Mucosa of stomach (tissue), 1 donor: ENCODE measurements around the gene NBEAL2.
"Not testable (repeated sequence)": the region's sequence is repeated elsewhere in the genome, so short reads cannot be mapped to it uniquely, and the experiment has no call there.

Experiments
- H3K27me3 ChIP-seq: one replicate; pipeline ENCODE4 v1.7.0; 2013; ENCODE audit warnings: mild to moderate bottlenecking, low read length; ENCODE audit not compliant: control insufficient read depth, insufficient read depth
- H3K36me3 ChIP-seq: one replicate; pipeline ENCODE4 v1.7.0; 2013; ENCODE audit warnings: low read length; ENCODE audit not compliant: control insufficient read depth, insufficient read depth
- H3K4me1 ChIP-seq: one replicate; pipeline ENCODE4 v1.7.0; 2013; ENCODE audit warnings: mild to moderate bottlenecking, low read length; ENCODE audit not compliant: control insufficient read depth, insufficient read depth
- H3K4me3 ChIP-seq: one replicate; pipeline ENCODE4 v1.7.0; 2013; ENCODE audit warnings: low read length
- H3K9ac ChIP-seq: one replicate; pipeline ENCODE4 v1.7.0; 2013; ENCODE audit warnings: mild to moderate bottlenecking, low read length, moderate library complexity
- H3K9me3 ChIP-seq: one replicate; pipeline ENCODE4 v1.7.0; 2013; ENCODE audit warnings: mild to moderate bottlenecking, low read length, moderate library complexity; ENCODE audit not compliant: control insufficient read depth
- donor health status: Pancreatic carcinoma.

The NBEAL2 gene

GRCh38 chr3:47017504-47018268, 38.2 kb downstream of the NBEAL2 start:
- Histone ChIP-seq H3K27me3 (no peaks in the 10 kb centered on the region), H3K4me1 (peaks cover 14% of the 10 kb centered on the region), H3K9ac (no peak overlapping the region), H3K36me3 (peaks cover 16% of the 10 kb centered on the region), H3K4me3 (no peak overlapping the region), H3K9me3 (no peaks in the 10 kb centered on the region)

GRCh38 chr3:47018269-47018611, 38.8 kb downstream of the NBEAL2 start:
- Histone ChIP-seq H3K9me3 (no peaks in the 10 kb centered on the region), H3K9ac (no peak overlapping the region), H3K27me3 (no peaks in the 10 kb centered on the region), H3K4me3 (no peak overlapping the region), H3K36me3 (peaks cover 16% of the 10 kb centered on the region), H3K4me1 (peaks cover 15% of the 10 kb centered on the region)

- Histone ChIP-seq H3K4me3 (no peak overlapping the region), H3K9me3 (no peaks in the 10 kb centered on the region), H3K27me3 (no peaks in the 10 kb centered on the region), H3K4me1 (peaks cover 13% of the 10 kb centered on the region), H3K9ac (no peak overlapping the region), H3K36me3 (peaks cover 16% of the 10 kb centered on the region)
These were observed 39.7 kb downstream of the NBEAL2 start for GRCh38 chr3:47019201-47019600.

- peaks cover 16% of the 10 kb centered on the region for H3K36me3 ChIP-seq
- no peaks in the 10 kb centered on the region for H3K9me3 ChIP-seq
- no peaks in the 10 kb centered on the region for H3K27me3 ChIP-seq
- peaks cover 13% of the 10 kb centered on the region for H3K4me1 ChIP-seq
- no peak overlapping the region for H3K9ac ChIP-seq
- H3K4me3 ChIP-seq = no peak overlapping the region
These were observed 40.8 kb downstream of the NBEAL2 start for GRCh38 chr3:47020311-47020710.

GRCh38 chr3:47022641-47023071, 43.2 kb downstream of the NBEAL2 start:
- Histone ChIP-seq H3K4me3 (no peak overlapping the region), H3K4me1 (peaks cover 13% of the 10 kb centered on the region), H3K27me3 (no peaks in the 10 kb centered on the region), H3K36me3 (peaks cover 8% of the 10 kb centered on the region), H3K9me3 (no peaks in the 10 kb centered on the region), H3K9ac (no peak overlapping the region)

- Histone ChIP-seq H3K4me1 (peaks cover 13% of the 10 kb centered on the region), H3K9ac (no peak overlapping the region), H3K9me3 (no peaks in the 10 kb centered on the region), H3K36me3 (no peaks in the 10 kb centered on the region), H3K4me3 (no peak overlapping the region), H3K27me3 (no peaks in the 10 kb centered on the region)
These were observed 45.5 kb downstream of the NBEAL2 start for GRCh38 chr3:47024932-47025331.

- H3K36me3 ChIP-seq, H3K27me3 ChIP-seq, H3K4me3 ChIP-seq, H3K9me3 ChIP-seq, H3K9ac ChIP-seq: not testable (repeated sequence)
- peaks cover 13% of the 10 kb centered on the region for H3K4me1 ChIP-seq
These were observed 47.0 kb downstream of the NBEAL2 start for GRCh38 chr3:47026432-47026831.

- Histone ChIP-seq H3K27me3 (no peaks in the 10 kb centered on the region), H3K4me3 (no peak overlapping the region), H3K36me3 (no peaks in the 10 kb centered on the region), H3K4me1 (peaks cover 1% of the 10 kb centered on the region), H3K9ac (no peak overlapping the region), H3K9me3 (no peaks in the 10 kb centered on the region)
These were observed 48.7 kb downstream of the NBEAL2 start for GRCh38 chr3:47028146-47028545.

- Histone ChIP-seq H3K9me3 (no peaks in the 10 kb centered on the region), H3K36me3 (no peaks in the 10 kb centered on the region), H3K4me3 (no peak overlapping the region), H3K4me1 (no peaks in the 10 kb centered on the region), H3K27me3 (no peaks in the 10 kb centered on the region), H3K9ac (no peak overlapping the region)
These were observed 49.2 kb downstream of the NBEAL2 start for GRCh38 chr3:47028667-47029066.

- H3K36me3 ChIP-seq, H3K4me3 ChIP-seq, H3K9me3 ChIP-seq, H3K27me3 ChIP-seq, H3K9ac ChIP-seq, H3K4me1 ChIP-seq: not testable (repeated sequence)
These were observed 51.6 kb downstream of the NBEAL2 start for GRCh38 chr3:47031041-47031440.

- Histone ChIP-seq H3K4me1 (peaks cover 13% of the 10 kb centered on the region), H3K27me3 (no peaks in the 10 kb centered on the region), H3K36me3 (no peaks in the 10 kb centered on the region), H3K4me3 (no peak overlapping the region), H3K9ac (no peak overlapping the region), H3K9me3 (no peaks in the 10 kb centered on the region)
These were observed 55.5 kb downstream of the NBEAL2 start for GRCh38 chr3:47034868-47035489.

- Histone ChIP-seq H3K9ac (no peak overlapping the region), H3K27me3 (no peaks in the 10 kb centered on the region), H3K36me3 (no peaks in the 10 kb centered on the region), H3K9me3 (no peaks in the 10 kb centered on the region), H3K4me1 (peaks cover 13% of the 10 kb centered on the region), H3K4me3 (no peak overlapping the region)
These were observed 56.2 kb downstream of the NBEAL2 start for GRCh38 chr3:47035645-47036044.
